Endothelial cell of umbilical vein (primary cell): ENCODE measurements around the gene CUEDC1. TPM values are rescaled to one million over a fixed set of nuclear protein-coding genes. Genes with fewer than 3 reads are reported as not detected.

Experiments used
- BruUV-seq: library from RNA; stranded (reverse); fragments of 400-500 nt; replicated peaks from 2 replicates; lab custom pipeline; 2021; lab: Mats Ljungman, UMichigan
- CTCF ChIA-PET: fragments of 300-600, 350-600 bp; sonication (Branson Sonifier 250); formaldehyde crosslinking; loops from one replicate; lab custom pipeline; 2021; ENCODE audit warnings: antibody characterized with exemption, inconsistent platforms; lab: Charles Lee
- POLR2A ChIA-PET: fragments of 300-600, 350-600 bp; sonication (Branson Sonifier 250); formaldehyde crosslinking; loops from one replicate; lab custom pipeline; 2021; ENCODE audit warnings: antibody characterized with exemption, inconsistent platforms; lab: Charles Lee
- DNase-seq: peaks from one replicate; pipeline ENCODE4 v3.0.0-alpha.2; 2011; ENCODE audit warnings: low read depth, low spot score
- FAIRE-seq: peaks from 2 replicates; lab custom pipeline; 2011; peaks lifted over from hg19 to GRCh38; lab: Jason Lieb, UNC
- H2AFZ ChIP-seq: 2 replicates; pipeline ENCODE4 v1.6.0; 2012; ENCODE audit warnings: low read depth, low read length, control low read depth, inconsistent platforms
- H3K27ac ChIP-seq: 2 replicates; pipeline ENCODE4 v1.5.1; 2011; ENCODE audit warnings: low read depth, mild to moderate bottlenecking, control low read depth, low read length, moderate library complexity; ENCODE audit not compliant: insufficient read depth
- H3K27me3 ChIP-seq, 2 experiments: 2 replicates each; pipeline versions ENCODE4 v1.6.0 to v1.6.1; 2011; ENCODE audit warnings: low read length in 2 of 2, mixed read lengths in 1 of 2; ENCODE audit not compliant: control insufficient read depth in 2 of 2, insufficient read depth in 2 of 2
- H3K36me3 ChIP-seq, 2 experiments: 2 replicates in 1 of 2; 3 replicates in 1 of 2; pipeline ENCODE4 v1.5.1; 2011; ENCODE audit warnings: low read length in 2 of 2, mild to moderate bottlenecking in 1 of 2, moderate library complexity in 1 of 2; ENCODE audit not compliant: control insufficient read depth in 2 of 2, insufficient read depth in 2 of 2; ENCODE audit errors: extremely low read depth in 1 of 2
- H3K4me1 ChIP-seq: 3 replicates; pipeline ENCODE4 v1.5.1; 2011; ENCODE audit warnings: mild to moderate bottlenecking, low read length; ENCODE audit not compliant: control insufficient read depth, insufficient read depth; ENCODE audit errors: extremely low read depth
- H3K4me2 ChIP-seq: 2 replicates; pipeline ENCODE4 v1.6.1; 2011; ENCODE audit warnings: low read length, control low read depth, mixed read lengths; ENCODE audit not compliant: insufficient read depth
- H3K4me3 ChIP-seq, 3 experiments: fragments of 200-600 bp in 1 of 3; sonication (generic), shearing (Covaris generic) in 1 of 3; replicated peaks in 1 of 3; 2 replicates each; pipeline ENCODE4 v1.5.1; 2011 to 2016; ENCODE audit warnings: control low read depth in 3 of 3, low read length in 3 of 3, mild to moderate bottlenecking in 2 of 3, inconsistent platforms in 1 of 3, low read depth in 1 of 3, moderate library complexity in 1 of 3; ENCODE audit not compliant: insufficient read depth in 1 of 3
- H3K79me2 ChIP-seq: 2 replicates; pipeline ENCODE4 v1.6.0; 2012; ENCODE audit warnings: low read length, inconsistent platforms; ENCODE audit not compliant: control insufficient read depth, insufficient read depth
- H3K9ac ChIP-seq: replicated peaks from 2 replicates; pipeline ENCODE3; 2011; ENCODE audit warnings: low read length, control low read depth; ENCODE audit not compliant: insufficient read depth; ENCODE audit errors: extremely low read depth
- H3K9me1 ChIP-seq: replicated peaks from 3 replicates; pipeline ENCODE4 v1.6.0; 2011; ENCODE audit warnings: mild to moderate bottlenecking, low read length; ENCODE audit not compliant: control insufficient read depth, insufficient read depth; ENCODE audit errors: extremely low read depth
- H3K9me3 ChIP-seq: replicated peaks from 2 replicates; pipeline ENCODE4 v1.5.1; 2012; ENCODE audit warnings: low read length, inconsistent platforms; ENCODE audit not compliant: control insufficient read depth, insufficient read depth
- H4K20me1 ChIP-seq: replicated peaks from 2 replicates; pipeline ENCODE3; 2011; ENCODE audit warnings: mild to moderate bottlenecking, low read length; ENCODE audit not compliant: control insufficient read depth, insufficient read depth; ENCODE audit errors: extremely low read depth
- JUN ChIP-seq: IDR thresholded peaks from 2 replicates; pipeline ENCODE4 v1.6.1; 2011; ENCODE audit warnings: borderline replicate concordance, low read depth; ENCODE audit not compliant: insufficient read length, insufficient read depth
- POLR2AphosphoS5 ChIP-seq: IDR thresholded peaks from 2 replicates; pipeline ENCODE4 v1.6.1; 2012; ENCODE audit warnings: low read depth, mild to moderate bottlenecking, control low read depth, low read length, moderate library complexity; ENCODE audit not compliant: insufficient read depth
- dilution Hi-C: fragments of 300-500 bp; cut with MboI; formaldehyde crosslinking; loops from one replicate; pipeline ENCODE4 v1.15.0; 2019; ENCODE audit warnings: low sequenced_read_pairs; ENCODE audit not compliant: extremely low pct_ligation_motif_present
- intact Hi-C: fragments of 100-400 bp; cut with micrococcal nuclease; formaldehyde crosslinking; loops from one replicate; pipeline ENCODE4 v1.10.0; 2022
- polyA plus RNA-seq, 4 experiments: library from polyadenylated mRNA; depleted of rRNA in 3 of 4; stranded (reverse) in 3 of 4; unstranded in 1 of 4; fragments of >200 nt; gene quantifications; 2 replicates each; pipeline versions ENCODE4 v1.2.1 to v1.2.3, GENCODE V29; 2011 to 2012; ENCODE audit warnings: missing spikeins in 1 of 4
- total RNA-seq: library from RNA; stranded (reverse); gene quantifications from 2 replicates; pipeline ENCODE4 v1.2.3, GENCODE V29; 2021

CUEDC1 gene
- total and polyA plus RNA-seq, 2 donors (not counting 3 experiments of a cell fraction or from before 2014, with no cell fraction given): 15.8 to 27.7 TPM

GRCh38 chr17:57938061-57938502 is 17.1 kb downstream of the CUEDC1 start:
- ChIA-PET CTCF (interaction anchor here (0.9 to 2.0 kb wide), 4 partner anchors 10 to 18 kb away, joined by 3 to 10 read pairs (median 4); partner anchors contain the start of gene CUEDC1), POLR2A (no interaction called here)
- Histone ChIP-seq H3K9me1 (no peaks in the 10 kb centered on the region), H2AFZ (no peak overlapping the region), H3K27ac (no peak overlapping the region), H3K9me3 (no peaks in the 10 kb centered on the region), H3K4me1 (peaks cover 12% of the 10 kb centered on the region), H4K20me1 (no peaks in the 10 kb centered on the region), H3K4me3 (no peak overlapping the region), H3K36me3 (no peaks in the 10 kb centered on the region), H3K9ac (no peak overlapping the region), H3K4me2 (no peak overlapping the region), H3K27me3 (no peaks in the 10 kb centered on the region), H3K79me2 (no peaks in the 10 kb centered on the region)
- DNase-seq: no peak
- BruUV-seq: no TSS peak
- intact Hi-C loops (no loop called here), dilution Hi-C loops (no loop called here)
- TF ChIP-seq POLR2AphosphoS5: no peak
- FAIRE-seq: no peak

- no peaks in the 10 kb centered on the region for H3K79me2 ChIP-seq
- intact Hi-C loops (no loop called here), dilution Hi-C loops (no loop called here)
- no peak overlapping the region for H3K9ac ChIP-seq
- H3K27ac ChIP-seq: no peak overlapping the region
- H3K4me3 ChIP-seq: no peak overlapping the region
- H3K9me3 ChIP-seq: no peaks in the 10 kb centered on the region
- H4K20me1 ChIP-seq: no peaks in the 10 kb centered on the region
- BruUV-seq: no TSS peak
- no peaks in the 10 kb centered on the region for H3K36me3 ChIP-seq
- ChIA-PET CTCF (interaction anchor here (0.9 to 2.0 kb wide), 3 partner anchors 10 to 18 kb away, joined by 3 to 10 read pairs (median 4); partner anchors contain the start of gene CUEDC1), POLR2A (no interaction called here)
- H3K4me1 ChIP-seq: peaks cover 12% of the 10 kb centered on the region
- H2AFZ ChIP-seq: no peak overlapping the region
- TF ChIP-seq POLR2AphosphoS5 (no peak), JUN (no peak)
- no peak overlapping the region for H3K4me2 ChIP-seq
- FAIRE-seq (no peak), DNase-seq (no peak)
- H3K9me1 ChIP-seq: no peaks in the 10 kb centered on the region
- H3K27me3 ChIP-seq: no peaks in the 10 kb centered on the region
Measured at GRCh38 chr17:57937492-57937891, 17.7 kb downstream of the CUEDC1 start.
